HG02943 (cell line): ENCODE measurements around the gene SMIM3.
"Not testable (repeated sequence)": the region's sequence is repeated elsewhere in the genome, so short reads cannot be mapped to it uniquely, and the experiment has no call there.

Source experiments
- ATAC-seq: cut with Tn5 transposase; IDR thresholded peaks from one replicate; pipeline ENCODE4 v1.9.1; 2021; ENCODE audit warnings: mild to moderate bottlenecking, low read depth, moderate library complexity; ENCODE audit not compliant: unreplicated experiment

The SMIM3 gene

DNA sequence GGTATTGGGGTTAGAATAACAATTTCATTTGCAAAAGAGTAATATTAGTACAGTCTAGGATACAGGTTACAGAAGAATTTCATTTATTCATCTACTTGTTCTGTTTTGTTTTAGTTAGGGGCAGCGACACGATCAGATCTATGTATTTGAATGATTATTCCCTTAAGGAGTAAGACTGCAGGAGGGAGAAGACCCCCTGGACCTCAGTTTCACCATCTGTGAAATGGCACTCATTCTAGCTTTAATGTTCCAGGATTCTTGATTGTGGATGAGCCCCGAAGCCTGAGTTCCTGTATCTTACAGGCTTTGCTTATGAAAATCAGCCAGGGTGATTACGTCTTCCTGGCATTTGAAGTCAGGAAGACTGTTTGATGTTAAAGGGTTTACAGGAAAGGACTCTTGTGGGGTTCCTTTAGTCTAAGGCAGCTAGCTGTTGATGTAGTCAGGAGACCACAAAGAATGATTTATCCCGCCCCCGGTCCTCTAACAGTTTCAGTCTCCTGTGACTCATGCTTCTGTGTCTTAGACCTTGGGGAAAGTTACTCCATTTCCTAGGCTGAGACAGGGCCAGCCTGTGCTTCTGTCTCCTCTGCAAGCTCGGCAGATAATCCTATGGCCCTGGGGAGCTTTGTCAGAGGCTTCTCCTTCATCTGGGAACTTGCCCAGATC lies 11.5 kb downstream of the SMIM3 start:
- ATAC-seq = peak; percentile 77

GRCh38 chr5:150791536-150791935 lies 13.0 kb downstream of the SMIM3 start:
- no peak for ATAC-seq

- not testable (repeated sequence) for ATAC-seq
These were observed 14.9 kb downstream of the SMIM3 start for GRCh38 chr5:150793423-150793888.

DNA sequence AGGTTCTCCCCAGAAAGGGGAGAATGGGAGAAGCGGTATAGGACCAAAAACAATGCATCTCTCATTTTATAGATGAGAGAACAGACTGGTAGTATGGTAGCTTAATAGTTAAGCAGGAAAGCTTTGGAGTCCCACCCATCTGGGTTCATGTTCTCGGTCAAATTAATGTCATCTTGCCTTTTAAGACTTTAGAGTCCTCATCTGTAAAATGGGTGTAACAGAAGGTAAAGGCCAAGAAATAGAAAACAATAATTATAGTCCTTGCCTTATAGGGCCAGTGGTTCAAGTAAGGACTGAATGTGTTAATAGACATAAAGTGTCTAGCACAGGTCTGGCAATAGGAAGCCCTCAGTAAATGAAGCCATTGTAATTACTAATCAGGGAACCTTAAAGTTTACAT lies 16.4 kb downstream of the SMIM3 start:
- no peak for ATAC-seq

GRCh38 chr5:150797384-150797783 lies 18.8 kb downstream of the SMIM3 start:
- ATAC-seq = no peak

DNA sequence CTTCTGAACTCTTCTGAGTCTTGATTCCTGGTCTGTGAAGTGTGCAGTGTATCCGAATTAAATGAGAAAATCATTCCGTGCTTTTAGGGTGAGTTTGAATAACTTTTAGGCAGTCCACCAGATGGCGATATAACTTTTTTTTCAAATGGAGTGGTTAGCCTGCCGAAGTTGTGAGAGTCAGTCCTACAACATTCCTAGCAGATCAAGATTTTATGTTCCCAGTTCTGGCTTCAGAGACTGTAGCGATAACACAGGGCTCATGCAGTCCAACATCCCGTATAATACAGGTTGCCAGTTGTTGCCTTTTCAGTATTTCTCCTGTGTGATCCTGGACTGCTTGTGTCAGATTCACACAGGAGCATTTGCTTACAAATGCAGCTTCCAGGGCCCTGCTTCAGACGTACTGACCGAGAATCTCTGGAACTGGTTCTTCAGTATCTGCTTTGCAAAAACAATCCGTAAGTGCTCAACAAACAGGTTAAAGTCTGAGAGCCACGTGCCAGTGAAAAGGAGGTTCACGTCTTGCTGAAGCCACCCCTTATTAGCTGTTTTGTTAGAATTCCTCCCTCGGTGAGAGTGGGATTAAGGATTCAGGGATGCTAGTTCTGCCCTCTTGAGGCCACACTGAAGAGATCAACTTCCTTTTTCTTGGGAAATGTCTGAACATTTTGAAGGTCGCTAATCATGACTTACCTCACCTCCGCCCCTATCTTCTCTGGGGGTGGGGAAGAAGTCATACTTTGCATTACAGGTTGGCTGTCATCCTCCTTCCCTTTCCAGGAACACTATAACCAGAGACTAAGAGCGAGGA lies 22.8 kb downstream of the SMIM3 start:
- no peak for ATAC-seq

GRCh38 chr5:150804388-150804787 lies 25.8 kb downstream of the SMIM3 start:
- ATAC-seq = no peak

DNA sequence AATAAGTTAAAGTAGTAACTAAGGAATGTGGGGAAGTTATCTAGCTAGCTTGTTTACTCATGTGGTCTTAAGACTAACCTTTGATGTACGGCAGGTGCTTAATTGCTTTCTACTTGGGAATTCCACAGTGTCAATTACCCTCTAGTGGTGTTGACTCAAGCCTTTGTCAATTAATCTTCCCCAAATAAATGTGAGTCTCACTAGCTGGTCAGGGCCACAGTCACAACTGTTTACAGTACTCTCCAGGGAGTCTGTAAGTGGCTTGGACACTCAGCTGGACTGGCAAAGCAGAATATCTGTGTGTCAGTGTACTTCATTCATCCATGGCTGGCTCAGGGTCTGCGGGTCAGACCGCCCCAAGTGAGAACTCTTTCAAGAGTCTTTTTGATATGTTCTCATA lies 30.8 kb downstream of the SMIM3 start:
- no peak for ATAC-seq

DNA sequence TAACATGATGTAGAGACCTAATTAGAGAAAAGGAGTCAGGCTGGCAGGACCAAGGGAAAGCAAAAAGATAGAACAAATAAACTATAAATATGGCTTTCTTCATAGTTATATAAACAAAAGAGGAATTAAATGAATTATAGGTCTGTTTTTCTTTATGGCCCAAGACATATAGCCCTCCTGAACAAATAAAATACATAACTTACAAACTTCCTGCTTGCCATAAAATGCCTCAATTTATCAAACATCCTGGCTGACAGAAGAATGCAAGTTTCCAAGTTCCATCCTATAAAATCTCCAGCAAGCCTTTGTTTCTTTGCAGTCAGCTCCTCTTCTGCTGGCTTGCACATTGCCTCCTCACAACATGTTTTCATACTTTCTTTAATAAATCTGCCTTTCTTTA lies 36.5 kb downstream of the SMIM3 start:
- ATAC-seq = no peak

GRCh38 chr5:150816946-150817345 lies 38.4 kb downstream of the SMIM3 start:
- ATAC-seq = no peak

DNA sequence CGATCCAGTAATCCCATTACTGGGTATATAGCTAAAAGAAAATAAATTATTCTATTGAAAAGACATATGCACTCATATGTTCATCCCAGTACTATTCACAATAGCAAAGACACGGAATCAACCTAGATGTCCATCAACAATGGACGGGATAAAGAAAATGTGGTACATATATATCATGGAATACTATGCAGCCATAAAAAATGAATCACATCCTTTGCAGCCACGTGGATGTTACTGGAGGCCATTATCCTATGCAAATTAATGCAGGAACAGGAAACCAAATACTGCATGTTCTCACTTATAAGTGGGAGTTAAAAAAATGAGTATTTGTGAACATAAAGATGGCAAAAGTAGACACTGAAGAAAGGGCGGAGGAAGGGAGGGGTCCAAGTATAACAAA lies 51.2 kb downstream of the SMIM3 start:
- no peak for ATAC-seq

- not testable (repeated sequence) for ATAC-seq
These were observed 53.3 kb downstream of the SMIM3 start for GRCh38 chr5:150831821-150832220.

DNA sequence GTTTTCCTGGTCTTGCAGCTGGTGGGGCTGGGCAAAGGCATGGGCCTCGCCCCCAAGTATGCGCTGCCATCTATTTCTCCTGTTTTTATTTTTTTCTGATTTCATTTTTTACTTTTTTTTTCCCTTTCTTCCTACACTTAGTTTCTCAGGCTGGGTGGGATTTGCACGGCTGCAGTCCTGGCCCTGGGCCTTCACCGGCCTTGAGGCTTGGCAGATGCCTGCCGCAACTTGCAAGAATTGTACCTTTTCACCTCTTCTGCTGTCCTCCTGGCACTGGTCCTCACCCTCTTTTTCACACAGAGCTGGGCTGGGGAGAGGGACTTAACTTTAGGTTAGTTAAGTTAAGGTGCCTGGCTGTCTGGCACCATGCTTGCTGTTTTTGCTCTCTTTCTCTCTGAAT lies 57.5 kb downstream of the SMIM3 start:
- ATAC-seq = no peak

DNA sequence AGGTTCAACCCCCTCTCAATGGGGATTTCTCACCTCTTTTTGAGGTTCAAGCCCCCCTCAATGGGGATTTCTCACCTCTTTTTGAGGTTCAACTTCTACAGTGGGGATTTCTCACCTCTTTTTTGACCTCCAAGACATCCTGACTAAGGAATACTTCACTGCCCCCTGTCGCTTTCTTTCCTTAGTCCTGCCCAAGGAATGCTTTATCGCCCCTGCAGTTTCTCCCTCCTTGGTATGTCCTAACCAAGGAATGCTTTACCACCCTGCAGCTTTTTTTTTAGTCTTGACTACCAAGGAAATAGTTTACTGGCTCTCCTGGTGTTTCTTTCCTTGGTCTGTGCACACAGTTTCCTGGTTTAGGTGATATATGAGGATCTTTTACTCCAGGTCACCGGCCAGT lies 58.1 kb downstream of the SMIM3 start:
- no peak for ATAC-seq

GRCh38 chr5:150845185-150845859 lies 66.8 kb downstream of the SMIM3 start:
- not testable (repeated sequence) for ATAC-seq

- ATAC-seq = not testable (repeated sequence)
These were observed 67.7 kb downstream of the SMIM3 start, which contains the start of gene IRGM for GRCh38 chr5:150846308-150846653. Gene IRGM, plus strand, starts transcription at chr5:150846521. Its CDS starts 1,603 bp downstream, at chr5:150848124.
